GM21737 (cell line): ENCODE measurements around the gene HEXIM1.
A peak's percentile ranks its signal among the peaks of the same experiment; 100 is the strongest.

ENCODE experiments used
- ATAC-seq: cut with Tn5 transposase; IDR thresholded peaks from one replicate; pipeline ENCODE4 v1.9.1; 2021; ENCODE audit warnings: mild to moderate bottlenecking, moderate library complexity; ENCODE audit not compliant: unreplicated experiment

The HEXIM1 gene

DNA sequence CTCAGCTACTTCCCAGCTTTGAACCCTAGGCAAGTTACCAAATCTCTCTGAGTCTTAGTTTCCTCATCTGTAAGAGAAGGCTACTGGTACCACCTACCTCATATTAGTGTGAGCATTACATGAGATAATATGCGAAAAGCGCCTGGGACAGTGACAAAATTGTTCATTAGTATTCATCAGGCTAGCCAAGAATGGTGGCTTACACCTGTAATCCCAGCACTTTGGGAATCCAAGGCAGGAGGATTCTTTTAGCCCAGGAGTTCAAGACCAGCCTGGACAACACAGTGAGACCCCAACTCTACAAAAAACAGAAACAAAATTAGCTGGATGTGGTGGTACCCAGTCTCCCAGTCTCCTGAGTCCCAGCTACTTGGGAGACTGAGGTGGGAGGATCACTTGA is 19.3 kb upstream of the HEXIM1 start:
- no peak for ATAC-seq

DNA sequence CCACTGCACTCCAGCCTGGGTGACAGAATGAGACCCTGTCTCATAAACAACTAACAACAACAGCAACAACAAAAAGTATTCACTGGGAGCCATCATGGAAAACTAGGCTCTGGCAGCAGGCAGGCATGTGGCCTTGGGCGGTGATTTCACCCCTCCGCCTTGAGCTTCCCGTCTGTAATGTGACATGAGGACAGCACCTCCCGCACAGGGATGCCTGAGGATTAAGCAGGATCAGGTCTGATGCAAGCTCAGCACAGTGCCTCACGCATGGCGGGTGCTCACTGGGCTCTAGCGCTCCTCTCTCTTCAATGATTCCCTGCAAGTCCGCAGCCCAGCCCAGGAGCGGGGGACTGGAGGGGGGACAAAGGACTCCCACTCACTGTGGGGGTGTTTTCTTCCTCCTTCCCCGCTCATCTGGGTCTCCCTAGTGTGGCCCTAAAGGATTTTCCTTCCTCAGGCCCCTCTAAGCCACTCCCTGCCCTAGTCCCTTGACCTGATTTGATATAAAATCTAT is 18.8 kb upstream of the HEXIM1 start:
- ATAC-seq: no peak

DNA sequence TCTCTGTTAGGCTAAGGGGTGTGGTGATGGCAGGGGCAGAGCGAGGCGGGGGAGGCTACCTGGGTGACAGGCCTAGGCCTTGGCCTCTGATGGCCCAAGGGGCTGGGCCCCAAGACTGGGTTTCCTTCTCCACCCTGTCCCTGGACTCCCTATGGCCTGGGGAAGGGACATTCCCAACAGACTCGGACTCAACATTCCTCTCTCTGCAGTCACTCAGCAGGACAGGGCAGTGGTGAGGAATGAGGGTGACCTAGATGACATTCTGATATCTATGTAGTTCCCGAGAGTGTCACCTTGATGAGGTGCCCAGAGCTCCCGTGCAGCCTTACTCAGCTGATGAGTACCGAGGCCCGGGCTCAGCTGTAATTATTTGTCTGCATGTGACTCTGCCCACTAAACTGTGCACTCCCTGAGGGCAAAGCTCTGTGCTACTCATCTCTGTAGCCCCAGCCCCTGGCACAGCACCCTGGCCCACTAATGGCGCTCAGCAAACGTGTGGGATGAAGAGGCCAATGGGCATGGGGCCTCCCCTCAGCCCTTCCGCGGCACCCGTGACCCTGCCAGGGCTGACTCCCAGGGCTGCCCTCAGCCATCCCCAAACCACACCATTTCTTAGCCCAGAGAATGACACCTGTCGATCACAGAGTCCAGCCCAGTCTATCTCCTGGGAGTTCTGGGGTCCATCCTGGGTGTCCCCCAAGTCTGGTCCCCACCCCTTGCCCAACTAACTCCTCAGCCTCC is 18.2 kb upstream of the HEXIM1 start:
- ATAC-seq: no peak

DNA sequence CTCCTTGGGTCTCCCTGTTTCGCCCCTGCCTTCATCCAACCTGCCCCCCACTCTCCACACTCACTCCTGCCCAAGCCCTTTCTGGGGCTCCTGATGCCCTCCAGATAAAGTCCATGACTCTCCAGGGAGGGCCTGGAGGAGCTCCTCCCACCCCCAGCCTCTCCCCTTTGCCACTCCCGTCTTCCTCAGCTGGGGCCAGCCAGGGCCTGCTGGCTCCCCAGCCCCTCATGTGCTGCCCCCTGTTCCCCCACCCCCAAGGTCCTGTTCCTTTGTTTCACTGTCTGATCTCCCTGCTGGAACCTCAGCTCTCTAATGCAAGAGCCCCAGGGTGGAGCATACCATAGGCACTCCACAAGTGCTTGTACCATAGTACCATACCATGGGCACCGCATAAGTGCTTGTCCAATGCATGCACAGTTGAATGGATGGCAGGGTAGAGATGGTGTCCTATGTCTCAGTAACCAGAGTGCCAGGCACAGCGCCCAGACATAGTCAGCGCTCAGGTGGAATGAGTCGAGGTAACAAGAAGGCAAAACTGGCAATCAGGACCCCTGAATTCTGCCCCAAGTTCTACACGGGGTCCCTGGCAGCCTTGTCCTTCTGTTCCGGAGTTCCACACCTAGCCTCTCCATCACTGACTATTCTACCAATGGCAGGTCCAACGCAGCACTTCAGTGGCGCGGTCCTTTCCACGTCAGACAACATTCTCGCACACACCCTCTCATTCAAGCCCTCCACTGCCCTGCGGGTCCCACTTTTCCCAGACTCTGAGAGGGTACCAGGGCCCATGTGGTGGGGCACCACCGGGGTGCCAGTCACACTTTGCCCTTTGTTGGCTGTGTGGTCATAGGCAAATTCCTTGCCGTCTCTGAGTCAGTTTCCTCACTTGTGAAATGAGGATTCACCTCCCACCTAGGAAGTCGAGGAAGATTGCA is 17.3 kb upstream of the HEXIM1 start:
- ATAC-seq: no peak

DNA sequence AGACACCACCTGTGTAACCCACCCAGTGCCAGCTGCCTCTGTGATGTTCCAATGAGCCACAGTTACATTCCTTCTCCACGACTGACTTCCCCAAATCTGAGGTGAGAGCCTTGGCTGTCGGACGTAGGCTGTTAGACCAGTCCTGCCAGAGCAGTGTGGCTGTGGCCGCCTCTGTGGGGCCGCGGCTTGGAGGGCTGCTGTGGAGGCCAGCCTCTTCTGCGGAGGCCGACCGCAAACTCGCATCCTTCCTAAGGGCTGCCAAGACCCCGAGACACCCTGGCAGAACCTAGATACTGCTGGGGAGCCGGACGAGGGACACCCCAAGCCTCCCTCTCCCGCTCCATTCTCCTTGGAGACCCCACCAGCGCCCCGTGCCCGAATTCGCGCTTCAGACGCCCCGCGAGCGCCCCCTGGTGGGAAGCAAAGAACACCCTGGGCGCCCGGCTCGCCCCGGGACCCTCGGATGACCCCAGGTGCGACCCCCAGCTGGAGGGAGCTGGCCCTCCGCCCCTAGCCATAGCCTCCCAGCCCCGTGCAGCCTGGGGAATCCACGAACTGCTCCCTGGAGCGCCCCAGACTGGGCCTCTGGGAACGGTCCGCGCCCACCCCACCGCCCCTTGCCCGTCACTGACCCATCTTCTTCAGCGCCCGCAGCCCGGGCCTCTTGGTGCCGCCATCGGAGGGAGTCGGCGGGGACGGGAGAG is 16.5 kb upstream of the HEXIM1 start:
- no peak for ATAC-seq

DNA sequence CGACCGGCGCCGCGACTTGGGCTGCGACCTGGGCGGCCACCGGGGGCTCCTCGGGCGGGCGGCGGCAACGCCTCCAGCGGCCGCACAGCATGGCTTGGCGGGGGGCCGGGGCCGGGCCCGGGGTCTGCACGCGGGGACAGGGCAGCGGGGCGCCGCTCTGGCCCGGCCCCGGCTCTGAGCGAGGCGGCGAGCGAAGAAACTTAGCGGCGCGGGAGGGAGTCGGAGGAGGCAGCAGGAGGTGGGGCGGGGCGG is 16.0 kb upstream of the HEXIM1 start, which contains the start of gene PLCD3:
TSS of gene PLCD3 (minus strand) at position 196 of the 252 bp plus-strand sequence. CDS start at position 91, 105 bp downstream.
- no peak for ATAC-seq

DNA sequence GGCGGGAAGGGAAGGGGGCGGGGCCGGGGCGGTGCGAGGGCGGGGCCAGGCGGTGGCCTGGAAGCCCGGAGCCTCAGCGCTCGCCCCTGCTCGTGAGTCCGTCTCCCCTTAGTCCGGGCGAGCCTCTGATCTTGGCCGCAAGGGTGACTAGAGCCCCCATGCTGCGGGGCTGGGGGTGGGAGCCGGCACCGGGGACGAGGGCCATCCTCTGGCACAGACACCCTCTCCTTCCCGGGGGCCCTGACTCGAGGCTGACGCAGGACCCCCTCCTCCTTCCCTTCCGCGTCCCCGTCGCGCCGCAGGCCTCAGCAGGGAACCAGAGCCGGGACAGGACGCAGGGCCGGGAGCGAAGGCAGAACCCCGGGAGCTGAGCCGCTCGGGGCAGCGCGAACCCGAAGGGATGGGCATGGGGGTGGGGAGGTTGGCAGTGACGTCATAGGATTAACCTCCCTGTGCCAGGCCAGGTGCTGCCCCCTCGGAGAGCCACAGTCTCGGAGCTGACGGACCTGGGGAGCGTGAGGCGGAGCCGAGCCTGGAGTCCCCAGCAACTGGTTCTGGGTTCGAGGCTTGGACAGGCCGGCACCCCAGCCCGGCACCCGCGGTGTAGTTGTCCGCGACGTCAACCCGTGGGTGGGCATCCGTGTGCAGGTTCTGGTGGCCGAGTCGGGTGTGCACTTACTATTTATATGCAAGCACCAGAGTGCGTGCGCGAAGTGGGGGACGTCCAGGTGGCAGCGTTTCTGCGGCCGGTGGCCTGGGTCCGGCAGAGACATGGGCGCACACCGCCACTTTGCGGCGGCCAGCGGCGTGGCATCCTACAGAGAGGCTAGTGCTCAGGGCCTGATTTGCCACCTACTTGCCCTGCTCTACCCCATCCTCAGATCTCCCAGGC is 15.5 kb upstream of the HEXIM1 start:
- no peak for ATAC-seq

DNA sequence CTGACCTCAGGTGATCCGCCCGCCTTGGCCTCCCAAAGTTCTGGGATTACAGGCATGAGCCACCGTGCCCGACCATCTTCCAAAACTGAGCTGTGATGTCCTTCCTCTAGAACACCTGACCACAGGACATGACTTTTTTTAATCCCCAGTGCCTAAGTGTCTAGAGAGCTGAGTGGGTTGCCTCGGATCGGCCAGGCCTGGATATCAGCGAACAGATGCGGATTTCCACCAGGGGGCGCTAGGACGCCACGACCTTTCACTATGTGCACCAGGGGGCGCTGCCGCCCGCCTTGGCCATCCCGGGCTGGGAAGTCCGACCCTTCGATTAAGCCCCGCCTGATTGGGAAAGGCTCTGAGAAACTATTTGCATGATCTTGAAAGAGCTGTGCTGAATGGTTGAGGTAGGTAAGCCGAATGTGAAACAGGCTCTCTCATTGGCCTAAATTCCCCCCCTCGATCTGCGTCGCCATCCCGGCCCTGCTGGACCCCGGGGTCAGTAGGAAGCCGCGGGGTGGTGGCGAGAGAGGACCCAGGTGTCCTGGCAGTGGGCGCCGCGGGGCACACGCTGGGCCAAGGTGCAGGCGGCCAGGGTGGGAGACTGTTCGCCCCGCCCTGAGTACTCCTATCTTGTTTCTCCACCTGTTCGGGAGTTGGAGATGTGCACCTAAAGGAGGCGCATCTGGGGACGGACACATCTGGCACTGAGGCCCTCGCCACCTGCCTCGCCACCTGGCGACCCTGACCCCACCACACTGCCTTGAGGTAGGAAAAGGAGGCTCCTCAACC is 12.9 kb upstream of the HEXIM1 start, which contains the start of gene ACBD4:
TSS of gene ACBD4 (plus strand) at position 496 of the 786 bp plus-strand sequence. CDS start 458 bp downstream, outside the sequence.
- ATAC-seq: peak; percentile 65

DNA sequence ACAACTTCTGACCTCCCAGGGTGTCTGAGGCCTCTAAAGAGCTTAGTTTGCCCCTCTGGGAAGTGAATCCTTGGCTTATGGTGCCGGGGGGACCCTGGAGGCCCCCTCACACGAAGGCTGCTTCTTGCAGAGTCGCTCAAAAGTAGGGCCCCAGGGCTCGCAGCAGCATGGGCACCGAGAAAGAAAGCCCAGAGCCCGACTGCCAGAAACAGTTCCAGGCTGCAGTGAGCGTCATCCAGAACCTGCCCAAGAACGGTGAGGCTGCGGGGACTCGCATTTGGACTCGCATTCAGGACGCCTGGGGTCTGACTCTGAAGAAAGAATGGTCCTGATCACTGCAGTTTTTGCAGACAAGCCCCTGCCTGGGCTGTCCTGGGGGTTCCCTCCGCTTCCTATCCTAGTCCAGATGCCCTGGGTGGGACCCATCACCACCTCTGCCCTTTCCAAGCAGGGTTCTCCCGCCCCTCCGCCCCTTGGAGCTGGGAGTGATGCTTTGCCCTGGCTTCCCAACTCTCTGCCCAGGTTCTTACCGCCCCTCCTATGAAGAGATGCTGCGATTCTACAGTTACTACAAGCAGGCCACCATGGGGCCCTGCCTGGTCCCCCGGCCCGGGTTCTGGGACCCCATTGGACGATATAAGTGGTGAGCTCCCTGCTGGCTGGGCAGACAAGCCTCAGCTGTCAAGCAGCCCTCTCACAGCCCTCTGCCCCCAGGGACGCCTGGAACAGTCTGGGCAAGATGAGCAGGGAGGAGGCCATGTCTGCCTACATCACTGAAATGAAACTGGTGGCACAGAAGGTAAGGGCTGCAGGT is 12.1 kb upstream of the HEXIM1 start:
- ATAC-seq: no peak

DNA sequence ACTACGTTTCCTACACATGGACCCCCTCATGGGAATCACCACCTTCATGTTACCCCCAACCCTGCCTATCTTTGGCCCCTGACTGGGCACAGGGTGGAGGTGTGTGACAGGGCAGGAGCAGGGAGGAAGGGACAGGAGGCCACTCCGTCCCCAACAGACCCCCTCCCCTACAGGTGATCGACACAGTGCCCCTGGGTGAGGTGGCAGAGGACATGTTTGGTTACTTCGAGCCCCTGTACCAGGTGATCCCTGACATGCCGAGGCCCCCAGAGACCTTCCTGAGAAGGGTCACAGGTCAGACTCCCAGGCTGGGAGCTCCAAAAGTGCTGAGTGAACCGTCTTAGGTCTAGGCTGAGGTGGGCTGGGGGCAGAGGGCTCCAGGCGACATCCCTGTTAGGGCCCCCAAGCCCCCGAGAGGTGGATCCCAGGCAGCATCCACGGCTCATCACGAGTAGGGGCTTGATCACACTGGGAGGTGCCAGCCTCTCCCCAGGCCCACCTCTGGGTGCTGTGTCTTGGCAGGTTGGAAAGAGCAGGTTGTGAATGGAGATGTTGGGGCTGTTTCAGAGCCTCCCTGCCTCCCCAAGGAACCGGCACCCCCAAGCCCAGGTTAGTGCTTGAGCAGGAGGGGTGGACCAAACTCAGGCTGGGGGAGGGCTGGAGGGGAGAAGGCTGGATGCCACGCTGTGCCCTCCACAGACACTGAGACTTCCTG is 11.3 kb upstream of the HEXIM1 start:
- no peak for ATAC-seq

DNA sequence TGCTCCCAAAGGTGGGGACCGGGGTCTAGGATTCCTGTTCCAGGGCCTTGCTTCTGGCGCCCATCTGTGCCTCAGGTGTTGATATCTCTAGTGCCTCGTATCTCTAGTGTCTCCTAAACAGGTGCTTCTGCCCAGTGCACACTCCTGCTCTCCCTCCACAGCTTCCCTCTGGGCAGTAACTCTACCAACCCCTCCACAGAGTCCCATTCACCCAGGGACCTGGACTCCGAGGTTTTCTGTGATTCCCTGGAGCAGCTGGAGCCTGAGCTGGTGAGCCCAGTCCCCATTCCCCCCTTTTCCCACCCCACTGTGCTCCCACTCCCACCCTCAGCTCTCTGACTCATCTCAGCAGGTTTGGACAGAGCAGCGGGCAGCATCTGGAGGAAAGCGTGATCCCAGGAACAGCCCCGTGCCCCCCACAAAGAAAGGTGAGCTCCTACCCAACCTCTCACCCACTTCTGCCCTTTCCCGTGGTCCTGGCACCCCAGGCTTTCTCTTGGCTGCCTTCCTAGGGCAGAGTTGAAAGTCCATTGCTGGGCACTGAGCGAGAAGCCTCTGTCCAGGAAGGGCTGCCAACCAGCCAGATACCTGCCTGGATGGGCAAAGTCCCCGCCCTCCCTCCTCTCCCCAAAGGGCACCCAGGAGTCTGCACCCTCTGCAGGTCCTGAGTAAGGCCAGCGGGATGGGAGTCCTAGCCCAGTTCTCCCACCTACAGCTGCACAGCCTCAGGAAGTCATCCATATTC is 10.5 kb upstream of the HEXIM1 start:
- ATAC-seq: no peak

DNA sequence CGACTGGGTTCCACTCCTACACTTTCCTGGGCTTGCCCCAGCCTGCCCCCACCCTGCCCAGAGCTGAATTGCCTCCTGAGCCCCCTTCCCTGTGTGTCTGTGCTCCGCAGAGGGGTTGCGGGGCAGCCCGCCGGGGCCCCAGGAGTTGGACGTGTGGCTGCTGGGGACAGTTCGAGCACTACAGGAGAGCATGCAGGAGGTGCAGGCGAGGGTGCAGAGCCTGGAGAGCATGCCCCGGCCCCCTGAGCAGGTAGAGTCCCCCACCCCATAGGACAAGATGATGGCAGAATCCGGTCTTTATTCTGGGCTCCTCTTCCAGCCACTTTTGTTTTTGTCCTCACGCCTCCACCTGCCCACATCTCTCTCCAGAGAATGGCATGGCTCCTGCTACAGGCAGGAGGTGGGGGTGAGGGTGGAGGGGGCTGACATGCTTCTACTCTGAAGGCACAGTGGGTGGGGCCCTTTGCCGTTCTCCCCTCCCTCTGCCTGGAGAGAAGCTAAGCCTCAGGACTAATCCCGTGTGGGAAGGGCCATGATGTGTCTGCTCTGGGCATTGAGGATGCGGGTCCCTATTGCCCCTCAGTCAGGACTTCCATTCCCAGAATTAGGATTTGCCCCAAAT is 9.3 kb upstream of the HEXIM1 start:
- no peak for ATAC-seq

DNA sequence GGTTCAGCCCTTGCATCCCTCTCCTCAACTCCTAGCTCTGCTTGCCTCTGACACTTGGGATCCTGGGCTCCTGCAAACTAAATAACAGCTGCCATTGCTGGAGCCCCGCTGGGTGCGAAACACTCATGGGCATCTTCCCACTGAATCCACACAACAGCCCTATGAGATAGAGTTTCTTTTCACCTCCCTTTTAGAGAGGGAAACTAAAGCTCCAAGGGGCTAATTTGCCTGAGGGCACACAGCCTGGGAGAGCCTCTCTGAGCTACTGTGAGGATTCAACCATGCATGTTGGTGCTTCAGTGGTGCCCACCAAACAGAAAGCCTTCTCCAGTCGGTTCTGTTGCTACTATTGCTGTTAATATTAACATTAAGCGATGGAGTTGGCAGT is 8.7 kb upstream of the HEXIM1 start:
- no peak for ATAC-seq

DNA sequence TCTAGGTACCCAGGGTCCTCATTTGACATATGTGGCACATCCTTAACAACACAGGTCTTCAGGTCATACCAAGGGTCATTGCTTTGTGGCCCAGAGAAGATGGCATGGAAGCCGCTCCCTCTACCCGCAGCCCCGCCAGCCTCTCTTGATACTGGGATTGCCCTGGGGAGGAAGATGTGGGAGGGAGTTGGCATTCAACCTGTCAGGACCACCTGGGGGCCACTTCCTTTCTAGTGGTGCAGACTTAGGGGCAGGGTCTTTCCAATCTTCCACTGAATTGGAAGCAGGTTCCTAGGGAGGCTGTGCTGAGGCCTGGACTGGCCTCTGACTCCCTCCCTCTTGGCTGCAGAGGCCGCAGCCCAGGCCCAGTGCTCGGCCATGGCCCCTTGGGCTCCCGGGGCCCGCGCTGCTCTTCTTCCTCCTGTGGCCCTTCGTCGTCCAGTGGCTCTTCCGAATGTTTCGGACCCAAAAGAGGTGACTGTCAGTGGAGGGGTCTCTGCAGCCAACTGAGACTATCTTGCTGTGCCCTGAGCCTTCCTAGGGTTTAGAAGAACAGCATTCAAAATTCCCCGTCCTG is 5.1 kb upstream of the HEXIM1 start:
- ATAC-seq: no peak

DNA sequence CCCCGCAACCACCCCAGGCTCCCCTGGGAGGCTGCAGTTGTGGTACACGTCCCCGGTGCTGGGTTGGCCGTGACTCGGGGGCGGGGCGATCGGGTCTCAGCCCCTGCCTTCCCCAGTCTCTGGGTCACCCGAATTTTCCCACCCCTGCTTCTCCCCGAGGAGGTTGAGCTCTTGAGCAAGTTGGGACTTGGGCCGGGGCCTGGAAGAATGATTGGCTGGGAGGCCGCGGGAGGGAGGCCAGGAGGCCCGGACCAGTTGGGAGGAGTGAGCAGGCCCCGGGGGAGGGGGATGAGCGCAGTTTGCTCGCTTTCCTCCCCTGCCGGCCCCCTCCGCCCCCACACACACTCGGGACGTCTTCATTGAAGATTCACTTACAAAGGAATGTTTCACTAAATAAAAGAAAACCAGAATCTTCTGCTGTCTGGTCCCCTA is 4.5 kb upstream of the HEXIM1 start:
- no peak for ATAC-seq

DNA sequence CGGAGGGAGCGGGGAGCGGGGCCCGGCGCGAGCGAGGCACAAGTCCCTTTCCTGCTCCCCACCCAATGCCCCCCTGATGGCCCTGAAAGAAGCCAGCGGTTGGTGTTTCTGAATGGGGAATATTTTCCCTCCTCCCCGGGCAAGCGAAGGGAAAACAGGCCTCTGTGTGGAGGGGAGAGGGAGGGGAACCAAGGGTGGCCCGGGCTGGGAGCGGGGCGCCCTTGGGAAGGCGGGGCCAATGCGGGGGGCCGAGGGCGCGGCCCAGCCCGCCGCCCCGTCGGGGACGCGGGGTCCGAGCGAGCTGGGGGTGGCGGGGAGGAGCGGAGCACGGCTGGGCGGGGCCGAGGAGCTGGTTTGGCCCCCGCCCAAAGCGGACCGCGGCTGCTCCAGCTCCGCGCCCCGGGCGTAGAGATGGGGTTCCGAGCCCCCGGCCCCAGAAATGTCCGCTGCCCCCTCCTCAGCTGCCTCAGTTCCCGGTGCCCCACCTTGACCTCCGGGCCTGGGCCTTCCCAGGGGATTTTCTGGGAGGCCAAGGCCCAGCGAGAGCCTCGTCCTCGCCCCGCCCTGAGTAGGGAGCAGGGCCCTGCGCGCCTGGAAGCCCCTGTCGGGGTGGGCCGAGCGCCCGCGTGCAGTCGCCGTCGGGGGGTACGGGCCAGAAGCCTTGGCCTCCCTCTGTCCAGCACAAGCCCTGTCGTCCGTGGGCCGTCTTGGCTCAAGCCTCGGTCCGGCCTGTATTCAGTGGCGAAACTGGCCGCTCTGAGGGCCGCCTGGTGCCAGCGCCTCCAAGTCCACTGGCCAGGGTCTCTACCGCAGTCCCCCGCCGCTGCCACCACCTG is 3.9 kb upstream of the HEXIM1 start:
- no peak for ATAC-seq
